Measurements from ENCODE around the gene MPRIP. TPM values are rescaled to one million over a fixed set of nuclear protein-coding genes. Genes with fewer than 3 reads are reported as not detected.

MPRIP gene
- total RNA-seq, 1 experiment from 2014 or later, result 1,274 TPM

DNA sequence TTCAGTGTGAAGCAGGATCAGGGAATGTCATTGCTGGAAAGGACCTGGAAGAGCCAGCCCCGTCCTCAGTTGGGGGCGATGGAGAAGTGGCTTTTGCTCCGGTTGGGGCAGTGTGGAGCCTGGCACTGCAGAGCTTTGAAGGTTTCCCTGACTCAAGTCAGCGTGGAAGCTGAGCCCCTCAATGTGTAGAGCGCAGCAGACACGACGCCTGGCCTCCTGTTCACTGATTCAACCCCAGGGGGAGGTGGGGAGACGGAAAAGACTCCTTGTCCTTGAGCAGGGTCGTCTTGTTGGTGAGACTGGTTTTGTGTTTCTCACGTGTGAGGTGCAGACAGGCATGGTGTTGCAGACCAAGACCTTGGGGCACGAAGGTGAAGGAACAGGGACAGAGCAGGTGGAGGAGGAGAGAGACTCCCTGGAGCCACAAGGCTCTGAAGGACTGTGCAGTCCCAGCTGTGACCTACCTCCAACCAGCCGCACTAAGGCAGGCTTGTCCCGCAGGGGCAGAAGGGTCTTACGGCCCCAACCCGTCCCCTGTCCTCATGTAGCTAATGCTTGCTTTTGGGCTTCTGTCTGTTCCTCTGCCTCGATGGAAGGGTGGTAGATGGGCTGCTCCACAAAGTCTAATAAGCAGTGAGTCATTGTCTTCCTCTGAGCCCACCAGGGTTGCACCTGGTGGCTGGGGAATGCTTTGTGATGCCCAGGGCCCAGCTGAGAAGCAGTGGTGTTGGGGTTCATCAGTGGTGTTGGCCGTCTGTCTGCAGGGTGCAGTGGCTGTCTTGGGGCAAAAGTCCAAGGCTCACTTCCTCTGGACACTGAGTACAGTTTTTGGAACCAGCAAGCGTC is 47.8 kb downstream of the MPRIP start:
- Histone ChIP-seq H4K20me1 (ENCODE audit: low read length) (peaks cover 98% of the 10 kb centered on the region), H3K9me2 (replicated peaks; ENCODE audit: low read length) (no peaks in the 10 kb centered on the region), H3K27me3 (ENCODE audit: low read length) (no peaks in the 10 kb centered on the region), H3F3A (ENCODE audit: low read length, unreplicated experiment) (peaks cover 28% of the 10 kb centered on the region), H3K36me3 (ENCODE audit: low read depth, low read length) (peaks cover 88% of the 10 kb centered on the region), H3K27ac (ENCODE audit: low read length) (peak overlapping the region; percentile 2; the same call in 1 of the 2 replicates), H3K4me3 (ENCODE audit: low read length) (no peak overlapping the region), H3K9ac (ENCODE audit: low read length) (no peak overlapping the region), H3K4me2 (ENCODE audit: low read length) (0 out of 2 replicates have a peak overlapping the region, but pooled peaks have one; percentile 7), H3K79me2 (ENCODE audit: low read length) (peaks cover 100% of the 10 kb centered on the region), H3K4me1 (ENCODE audit: insufficient read depth, low read length) (peaks cover 33% of the 10 kb centered on the region), H3K9me3 (ENCODE audit: low read length) (no peaks in the 10 kb centered on the region), H2AFZ (ENCODE audit: low read length) (no peak overlapping the region)
- ChIA-PET CTCF (no interaction called here), POLR2A (ENCODE audit: unreplicated experiment) (interaction anchor here (0.7 kb wide), 2 partner anchors 24 to 55 kb away, joined by 3 to 5 read pairs; no protein-coding TSS in a partner anchor)
- TF ChIP-seq, protein P1, sequence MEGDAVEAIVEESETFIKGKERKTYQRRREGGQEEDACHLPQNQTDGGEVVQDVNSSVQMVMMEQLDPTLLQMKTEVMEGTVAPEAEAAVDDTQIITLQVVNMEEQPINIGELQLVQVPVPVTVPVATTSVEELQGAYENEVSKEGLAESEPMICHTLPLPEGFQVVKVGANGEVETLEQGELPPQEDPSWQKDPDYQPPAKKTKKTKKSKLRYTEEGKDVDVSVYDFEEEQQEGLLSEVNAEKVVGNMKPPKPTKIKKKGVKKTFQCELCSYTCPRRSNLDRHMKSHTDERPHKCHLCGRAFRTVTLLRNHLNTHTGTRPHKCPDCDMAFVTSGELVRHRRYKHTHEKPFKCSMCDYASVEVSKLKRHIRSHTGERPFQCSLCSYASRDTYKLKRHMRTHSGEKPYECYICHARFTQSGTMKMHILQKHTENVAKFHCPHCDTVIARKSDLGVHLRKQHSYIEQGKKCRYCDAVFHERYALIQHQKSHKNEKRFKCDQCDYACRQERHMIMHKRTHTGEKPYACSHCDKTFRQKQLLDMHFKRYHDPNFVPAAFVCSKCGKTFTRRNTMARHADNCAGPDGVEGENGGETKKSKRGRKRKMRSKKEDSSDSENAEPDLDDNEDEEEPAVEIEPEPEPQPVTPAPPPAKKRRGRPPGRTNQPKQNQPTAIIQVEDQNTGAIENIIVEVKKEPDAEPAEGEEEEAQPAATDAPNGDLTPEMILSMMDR (conservative IDR thresholded peaks at IDR 0.05; ENCODE audit: low read depth, low read length), result no peak
- TF ChIP-seq EZH2 (IDR thresholded peaks at IDR 0.05; ENCODE audit: low read length, unreplicated experiment), result no peak
- no peak for TF ChIP-seq EZH2phosphoT487 (IDR thresholded peaks at IDR 0.05; ENCODE audit: borderline replicate concordance, low read length)
- DNase-seq, result no peak
- intact Hi-C loops (cut with micrococcal nuclease), result no loop called here
- no peak for ATAC-seq
- no TSS peak for BruUV-seq (replicated peaks)

DNA sequence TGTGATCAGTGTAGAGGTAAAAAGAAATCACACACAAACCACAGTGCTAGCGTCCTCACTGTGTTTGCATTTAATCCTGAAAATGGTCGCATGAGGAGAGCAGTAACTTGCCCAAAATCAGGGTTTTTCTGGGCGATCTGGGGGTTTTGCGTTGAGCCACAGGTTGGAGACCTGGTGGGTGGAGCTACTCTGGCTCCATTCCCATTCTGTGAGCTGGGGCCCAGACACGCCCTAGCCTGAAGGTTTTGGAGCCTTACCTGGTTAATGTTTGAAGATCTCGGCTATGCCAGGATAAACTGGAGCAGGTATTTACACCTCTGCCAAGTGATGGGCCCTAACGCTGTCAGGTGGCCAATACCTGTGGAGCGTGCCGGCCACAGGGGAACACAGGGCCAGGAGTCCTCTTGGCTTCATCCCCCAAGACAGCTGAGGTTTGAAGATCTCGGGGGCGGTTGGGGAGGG is 48.4 kb downstream of the MPRIP start:
- CTCF ChIA-PET, result no interaction called here

More for the DNA sequence above, 48.4 kb downstream of the MPRIP start:
- H3K4me1 ChIP-seq (ENCODE audit: insufficient read depth, low read length), result peaks cover 33% of the 10 kb centered on the region
- BruUV-seq (replicated peaks), result no TSS peak
- H3K27me3 ChIP-seq (ENCODE audit: low read length), result no peaks in the 10 kb centered on the region
- no peak overlapping the region for H3K9ac ChIP-seq (ENCODE audit: low read length)
- H3K4me3 ChIP-seq (ENCODE audit: low read length), result no peak overlapping the region
- peaks cover 29% of the 10 kb centered on the region for H3F3A ChIP-seq (ENCODE audit: low read length, unreplicated experiment)
- peaks cover 88% of the 10 kb centered on the region for H3K36me3 ChIP-seq (ENCODE audit: low read depth, low read length)
- no peaks in the 10 kb centered on the region for H3K9me2 ChIP-seq (replicated peaks; ENCODE audit: low read length)
- no peaks in the 10 kb centered on the region for H3K9me3 ChIP-seq (ENCODE audit: low read length)
- 0 out of 2 replicates have a peak overlapping the region, but pooled peaks have one; percentile 7 for H3K4me2 ChIP-seq (ENCODE audit: low read length)
- no peak overlapping the region for H2AFZ ChIP-seq (ENCODE audit: low read length)
- peaks cover 100% of the 10 kb centered on the region for H4K20me1 ChIP-seq (ENCODE audit: low read length)
- no peak for TF ChIP-seq EZH2 (IDR thresholded peaks at IDR 0.05; ENCODE audit: low read length, unreplicated experiment)
- TF ChIP-seq, protein P1 (conservative IDR thresholded peaks at IDR 0.05; ENCODE audit: low read depth, low read length), result no peak
- TF ChIP-seq EZH2phosphoT487 (IDR thresholded peaks at IDR 0.05; ENCODE audit: borderline replicate concordance, low read length), result no peak
- POLR2A ChIA-PET (ENCODE audit: unreplicated experiment), result interaction anchor here (0.6 to 0.7 kb wide), 2 partner anchors 56 to 69 kb away, joined by 3 to 5 read pairs; no protein-coding TSS in a partner anchor
- H3K27ac ChIP-seq (ENCODE audit: low read length), result peak overlapping the region; percentile 2; the same call in 1 of the 2 replicates
- peak; percentile 76 for DNase-seq
- peaks cover 100% of the 10 kb centered on the region for H3K79me2 ChIP-seq (ENCODE audit: low read length)
- peak; percentile 22 for ATAC-seq
- intact Hi-C loops (cut with micrococcal nuclease), result no loop called here
